Activated CD8-positive, alpha-beta memory T cell treated with anti-CD3 and anti-CD28 coated beads for 1 hour (primary cell): ENCODE measurements around the gene GCAT.

Experiments used
- DNase-seq, 2 donors: peaks; one replicate each; pipeline ENCODE4 v3.0.0-alpha.2; 2020; ENCODE audit warnings: low read depth in 1 of 2; ENCODE audit errors: extremely low read depth in 1 of 2

GCAT gene

DNA sequence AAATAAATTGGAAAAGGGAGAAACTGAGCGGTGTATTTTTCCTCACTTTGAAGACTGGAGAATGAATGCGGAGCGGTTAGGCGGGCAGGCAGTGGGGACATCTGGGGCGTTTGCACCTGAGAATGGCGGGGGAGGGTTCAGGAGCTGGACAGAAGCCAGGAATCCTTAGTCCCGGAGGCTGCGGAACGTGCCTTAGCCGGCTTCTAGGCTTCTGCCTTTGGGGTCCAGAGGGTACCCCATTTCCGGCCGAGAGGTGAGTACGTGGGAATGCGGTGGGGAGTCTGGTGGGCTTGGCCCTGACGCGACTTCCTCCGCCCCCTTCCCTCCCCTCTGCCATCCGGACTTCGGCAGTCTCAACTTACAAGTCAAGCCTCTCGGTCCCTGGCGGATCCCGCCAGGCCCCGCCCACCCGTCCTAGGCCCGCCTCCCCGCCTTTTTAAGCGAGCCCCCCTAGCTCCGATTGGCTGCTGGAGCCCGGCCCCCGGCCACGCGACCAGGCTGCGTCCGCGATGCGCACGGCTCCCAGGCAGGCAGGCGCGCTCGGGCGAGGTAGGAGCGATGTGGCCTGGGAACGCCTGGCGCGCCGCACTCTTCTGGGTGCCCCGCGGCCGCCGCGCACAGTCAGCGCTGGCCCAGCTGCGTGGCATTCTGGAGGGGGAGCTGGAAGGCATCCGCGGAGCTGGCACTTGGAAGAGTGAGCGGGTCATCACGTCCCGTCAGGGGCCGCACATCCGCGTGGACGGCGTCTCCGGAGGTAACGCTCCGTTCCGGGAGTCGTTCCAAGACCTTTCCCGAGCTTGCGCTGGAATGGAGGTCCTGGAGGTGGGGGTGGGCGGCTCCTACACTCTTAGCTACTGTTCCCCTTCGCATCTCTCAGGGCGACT lies at the start of gene GCAT:
TSS of gene GCAT (plus strand) at position 525 of the 884 bp plus-strand sequence. CDS start at position 559, 34 bp downstream.
- DNase-seq, result peak; percentile 59 to 73

DNA sequence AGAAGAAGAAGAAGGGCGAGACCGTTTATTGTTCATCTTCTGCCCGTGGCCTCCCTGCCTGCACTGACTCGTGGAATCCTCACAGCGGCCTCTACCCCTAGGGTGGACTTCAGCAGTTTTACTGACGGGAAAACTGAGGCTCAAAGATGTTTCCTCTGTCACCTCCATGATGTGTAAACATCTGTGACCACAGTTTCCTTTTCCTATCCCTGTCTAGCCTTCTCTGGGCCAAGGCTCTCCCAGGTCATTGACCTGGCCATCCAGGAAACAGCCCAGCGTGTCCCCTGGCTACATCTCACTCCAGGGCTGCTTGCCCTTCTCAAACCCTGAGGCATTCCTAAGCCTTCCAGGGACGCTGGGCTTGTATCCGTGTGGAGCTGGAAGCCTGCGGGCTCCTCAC lies 49.0 kb upstream of the GCAT start:
- no peak for DNase-seq

DNA sequence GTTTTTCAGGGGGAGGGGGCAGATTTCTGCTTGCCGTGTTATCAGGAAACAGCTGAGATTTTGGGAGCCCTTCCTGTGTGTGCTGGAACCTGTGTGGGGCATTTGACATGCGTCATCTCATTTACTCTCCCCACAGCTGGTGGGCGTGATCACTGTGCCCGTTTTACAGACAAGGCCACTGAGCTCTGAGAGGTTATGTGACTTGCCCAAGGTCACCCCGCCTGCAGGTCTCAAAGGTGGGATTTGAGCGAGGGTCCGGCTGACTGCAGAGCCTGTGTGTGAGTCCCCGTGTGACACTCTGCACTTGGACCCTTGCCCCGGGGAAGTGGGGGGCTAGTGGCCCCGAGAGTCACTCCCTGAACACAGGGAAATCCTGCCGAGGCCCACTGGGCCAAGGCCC lies 48.5 kb upstream of the GCAT start:
- DNase-seq, result no peak

DNA sequence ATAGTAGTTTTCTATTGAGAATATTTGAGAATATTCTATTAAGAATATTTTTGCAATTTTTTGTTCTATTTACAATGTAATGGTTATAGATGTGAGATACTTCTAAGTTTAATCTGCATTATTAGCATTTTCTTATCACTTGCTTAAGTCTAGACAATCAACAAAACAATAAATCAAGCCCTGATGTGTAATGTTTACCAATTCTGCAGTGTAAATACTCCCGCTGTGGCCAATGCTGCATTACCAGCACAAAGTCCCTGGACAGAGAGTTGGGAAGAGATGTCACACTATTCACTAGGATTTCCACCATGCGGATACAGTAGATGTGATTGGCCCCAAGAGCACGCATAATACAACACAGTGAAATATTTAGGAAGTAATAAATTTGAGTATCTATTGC lies 47.6 kb upstream of the GCAT start:
- no peak for DNase-seq

DNA sequence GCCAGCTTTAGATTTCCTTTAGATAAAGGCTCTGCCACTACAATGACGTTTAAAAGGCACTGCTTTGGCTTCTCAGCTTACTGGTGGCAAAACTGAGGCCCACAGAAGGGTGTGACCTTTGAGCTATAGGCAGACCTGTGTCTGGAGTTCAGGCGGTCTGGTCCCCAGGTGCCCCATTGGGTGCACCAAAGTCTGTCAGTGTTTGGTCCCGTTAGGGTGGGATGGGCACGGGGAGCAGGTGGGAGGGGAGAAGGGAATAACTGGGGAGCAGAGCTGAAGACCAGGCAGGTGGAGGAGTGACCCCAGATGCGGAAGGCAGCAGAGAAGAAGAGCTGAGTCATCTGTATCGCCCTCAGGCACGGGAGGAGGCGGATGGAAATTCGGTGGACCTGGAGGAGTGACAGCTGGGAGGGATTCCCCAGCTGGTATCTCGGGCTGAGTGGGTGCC lies 45.3 kb upstream of the GCAT start:
- DNase-seq, result no peak

DNA sequence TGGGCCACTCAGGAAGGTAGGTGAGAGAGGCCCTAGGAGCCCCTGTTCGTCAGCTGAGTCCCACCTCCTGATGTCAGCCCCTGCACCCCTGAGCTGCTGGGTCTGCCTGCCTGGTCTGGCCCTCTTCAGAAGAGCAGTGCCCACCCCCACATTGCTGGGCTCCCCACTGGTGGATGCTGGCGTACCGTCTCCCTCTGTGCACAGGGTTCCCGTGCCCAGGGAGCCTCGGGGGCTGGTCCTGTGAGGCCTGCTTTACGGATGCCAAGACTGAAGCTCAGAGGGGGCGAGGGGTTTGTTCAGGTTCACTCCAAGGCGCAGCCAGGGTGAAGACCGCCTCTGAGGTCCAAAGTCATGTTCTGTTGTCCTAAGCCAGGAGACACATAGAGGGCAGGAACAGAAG lies 44.7 kb upstream of the GCAT start:
- DNase-seq, result no peak

DNA sequence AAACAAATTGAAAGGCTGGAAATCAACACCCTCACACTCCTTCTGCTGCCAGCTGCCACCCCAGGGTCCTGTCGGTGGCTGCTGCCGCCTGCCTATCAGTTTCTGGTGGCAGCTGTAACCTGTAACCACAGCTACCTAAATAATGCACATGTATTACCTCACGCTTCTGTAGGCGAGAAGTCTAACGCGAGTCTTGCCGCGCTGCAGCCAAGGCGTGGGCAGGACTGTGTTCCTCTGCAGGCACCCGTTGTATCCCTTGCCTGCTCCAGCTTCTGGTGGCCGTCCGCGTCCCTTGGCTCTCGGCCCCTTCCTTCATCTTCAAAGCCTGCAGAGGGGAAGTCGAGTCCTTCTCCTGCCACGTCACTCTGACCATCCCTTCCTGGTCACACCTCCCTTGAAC lies 44.1 kb upstream of the GCAT start:
- DNase-seq, result no peak

DNA sequence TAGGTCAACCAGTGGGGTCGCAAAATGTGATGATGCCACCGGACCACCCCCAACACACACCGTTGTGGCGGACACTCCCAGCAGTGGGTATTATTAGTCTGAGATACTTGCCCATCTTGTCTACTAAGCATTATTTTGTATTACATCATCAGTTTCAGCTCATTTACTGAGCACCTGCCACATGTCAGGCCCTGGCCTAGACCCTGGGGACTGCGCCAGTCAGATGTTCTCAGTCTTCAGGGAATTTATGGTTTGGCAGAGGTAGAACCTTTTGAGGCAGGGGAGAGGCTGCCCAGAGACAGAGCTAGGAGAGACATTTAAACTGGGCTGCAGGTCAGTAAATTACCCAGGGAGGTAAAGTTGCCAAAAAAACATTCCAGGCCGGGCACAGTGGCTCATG lies 43.1 kb upstream of the GCAT start:
- no peak for DNase-seq

DNA sequence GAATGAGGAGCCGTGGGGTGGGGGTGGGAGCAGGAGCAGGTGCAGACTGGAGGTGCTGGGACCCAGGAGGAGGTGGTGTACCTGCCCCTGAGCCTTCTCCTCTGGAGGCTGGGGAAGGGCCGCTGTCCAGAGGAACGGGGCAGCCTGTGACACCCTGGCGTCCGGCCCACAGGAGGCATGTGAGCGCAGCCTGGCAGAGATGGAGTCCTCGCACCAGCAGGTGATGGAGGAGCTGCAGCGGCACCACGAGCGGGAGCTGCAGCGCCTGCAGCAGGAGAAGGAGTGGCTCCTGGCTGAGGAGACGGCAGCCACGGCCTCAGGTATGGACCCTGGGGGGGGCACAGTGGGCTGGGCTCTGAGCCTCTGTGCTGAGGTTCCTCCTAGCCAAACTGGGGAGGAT lies 42.2 kb upstream of the GCAT start:
- DNase-seq, result no peak

DNA sequence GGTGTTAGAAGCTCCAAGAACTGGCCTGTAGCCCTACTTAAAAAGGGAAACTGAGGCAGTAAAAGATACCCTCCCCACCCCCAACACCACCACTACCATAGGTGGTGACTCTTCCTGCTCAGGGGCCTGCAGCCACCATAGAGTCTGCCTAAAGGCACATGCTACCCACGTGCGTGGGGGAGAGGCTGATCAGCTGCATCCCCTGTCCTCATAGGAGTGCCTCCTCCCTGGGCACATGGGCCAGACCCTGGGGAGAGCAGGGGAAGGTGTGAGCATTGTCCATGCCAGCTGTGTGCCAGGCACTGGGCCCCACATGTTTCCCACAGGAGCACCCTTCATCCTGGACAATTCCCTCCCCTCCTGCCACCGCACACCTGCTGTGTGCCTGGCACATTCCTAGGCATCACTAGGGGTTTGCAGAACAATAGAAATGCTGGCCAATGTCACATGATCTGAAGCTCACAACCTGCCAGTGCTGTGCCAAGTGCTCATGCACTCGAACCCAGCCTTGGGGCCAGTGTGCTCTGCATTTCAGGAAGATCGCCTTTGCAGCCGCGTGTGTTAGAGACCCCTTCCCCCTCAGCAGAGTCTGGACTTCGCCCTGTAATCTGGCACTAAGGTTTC lies 41.7 kb upstream of the GCAT start:
- DNase-seq, result no peak

DNA sequence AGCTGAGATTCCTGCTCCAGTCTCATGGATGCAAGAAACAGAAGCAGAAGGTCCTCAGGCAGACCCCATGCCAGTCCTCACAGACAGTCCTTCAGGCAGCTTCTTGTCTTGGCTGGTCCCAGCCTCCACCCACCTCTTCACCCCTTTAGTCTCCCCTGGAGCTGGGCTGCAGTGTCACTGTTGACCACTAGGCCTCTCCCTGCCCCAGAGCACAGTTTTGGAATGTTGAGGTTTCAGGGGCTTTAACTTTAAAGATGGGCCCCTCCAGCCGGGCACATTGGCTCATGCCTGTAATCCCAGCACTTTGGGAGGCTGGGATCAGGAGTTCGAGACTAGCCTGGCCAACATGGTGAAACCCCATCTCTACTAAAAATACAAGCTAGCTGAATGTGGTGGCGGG lies 39.5 kb upstream of the GCAT start:
- DNase-seq, result no peak

DNA sequence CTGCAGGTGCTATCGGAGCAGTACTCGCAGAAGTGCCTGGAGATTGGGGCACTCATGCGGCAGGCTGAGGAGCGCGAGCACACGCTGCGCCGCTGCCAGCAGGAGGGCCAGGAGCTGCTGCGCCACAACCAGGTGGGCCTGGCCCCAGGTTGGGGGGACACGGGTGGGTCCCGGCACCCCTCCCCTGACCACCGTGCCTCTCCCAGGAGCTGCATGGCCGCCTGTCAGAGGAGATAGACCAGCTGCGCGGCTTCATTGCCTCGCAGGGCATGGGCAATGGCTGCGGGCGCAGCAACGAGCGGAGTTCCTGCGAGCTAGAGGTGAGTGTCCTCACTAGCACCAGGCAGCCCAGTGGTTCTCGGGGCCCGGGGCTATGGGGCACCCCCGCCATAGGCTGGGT lies 38.7 kb upstream of the GCAT start:
- no peak for DNase-seq

DNA sequence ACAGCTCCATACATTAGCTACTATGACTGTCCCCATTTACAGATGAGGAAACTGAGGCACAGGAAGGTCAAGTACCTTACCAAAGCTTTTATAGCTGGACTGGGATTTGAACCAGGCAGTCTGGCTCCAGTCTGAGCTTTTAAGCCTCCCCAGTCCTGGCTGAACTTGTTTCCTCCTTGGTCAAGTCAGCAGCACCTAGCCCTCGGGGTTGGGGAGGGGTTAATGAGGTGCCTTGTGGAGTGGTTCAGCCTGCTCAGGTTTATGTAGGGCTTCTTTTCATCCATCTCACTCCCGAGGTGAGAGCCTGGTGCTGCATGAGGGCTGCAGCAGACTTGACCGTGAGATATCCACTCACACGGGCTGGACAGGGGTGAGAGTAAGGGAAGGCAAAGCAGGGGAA lies 36.7 kb upstream of the GCAT start:
- no peak for DNase-seq

DNA sequence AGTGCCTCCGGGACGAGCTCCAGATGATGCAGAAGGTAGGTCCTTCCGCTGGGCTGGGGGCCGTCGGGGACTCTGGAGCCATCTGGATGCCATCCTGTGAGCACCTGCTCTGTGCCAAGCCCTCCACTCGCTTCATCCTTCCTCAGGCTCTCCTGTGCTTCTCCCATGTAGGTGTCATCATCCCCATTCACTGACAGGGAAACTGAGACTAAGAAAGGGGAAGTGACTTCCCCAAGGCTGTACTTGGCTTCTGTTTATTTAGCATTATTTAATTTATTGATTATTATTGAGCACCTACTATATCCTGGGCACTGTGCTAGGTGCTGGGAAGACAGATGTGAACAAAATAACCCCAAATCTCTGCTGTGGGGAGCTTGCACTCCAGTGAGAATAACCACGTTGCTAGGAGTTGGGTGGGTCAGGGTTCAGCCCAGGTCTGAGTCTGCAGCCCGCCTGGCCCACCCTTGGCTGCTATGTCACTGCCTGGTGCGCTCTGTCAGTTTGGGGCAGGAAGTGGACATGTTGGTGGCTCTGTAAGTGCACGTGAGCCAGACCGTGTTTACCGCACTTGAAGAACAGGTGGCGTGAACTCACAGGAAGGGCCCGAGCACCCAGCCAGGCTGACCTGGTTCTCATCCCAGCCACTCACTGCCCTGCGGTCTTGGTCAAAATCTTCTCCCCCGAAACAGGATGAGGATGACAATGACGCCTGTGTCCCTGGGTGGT lies 35.9 kb upstream of the GCAT start:
- DNase-seq, result no peak

DNA sequence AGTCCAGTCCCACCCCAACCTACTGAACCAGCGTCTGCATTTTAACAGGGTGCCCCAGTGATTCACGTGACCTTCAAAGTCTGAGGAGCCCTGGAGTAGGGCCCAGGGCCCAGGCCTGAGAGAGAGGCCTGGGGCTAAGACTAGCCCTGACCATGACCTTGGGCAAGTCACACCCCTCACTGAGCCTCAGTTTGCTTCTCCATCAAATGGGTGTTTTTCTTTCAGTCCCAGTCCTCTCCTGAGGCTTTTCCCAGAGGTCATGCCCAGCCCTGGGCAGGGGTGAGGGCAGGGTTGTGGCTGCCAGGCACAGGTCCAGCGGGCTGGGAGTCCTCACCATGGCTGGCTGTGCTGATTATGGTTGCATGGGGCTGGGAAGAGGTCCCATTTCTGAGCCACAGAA lies 33.0 kb upstream of the GCAT start:
- no peak for DNase-seq

DNA sequence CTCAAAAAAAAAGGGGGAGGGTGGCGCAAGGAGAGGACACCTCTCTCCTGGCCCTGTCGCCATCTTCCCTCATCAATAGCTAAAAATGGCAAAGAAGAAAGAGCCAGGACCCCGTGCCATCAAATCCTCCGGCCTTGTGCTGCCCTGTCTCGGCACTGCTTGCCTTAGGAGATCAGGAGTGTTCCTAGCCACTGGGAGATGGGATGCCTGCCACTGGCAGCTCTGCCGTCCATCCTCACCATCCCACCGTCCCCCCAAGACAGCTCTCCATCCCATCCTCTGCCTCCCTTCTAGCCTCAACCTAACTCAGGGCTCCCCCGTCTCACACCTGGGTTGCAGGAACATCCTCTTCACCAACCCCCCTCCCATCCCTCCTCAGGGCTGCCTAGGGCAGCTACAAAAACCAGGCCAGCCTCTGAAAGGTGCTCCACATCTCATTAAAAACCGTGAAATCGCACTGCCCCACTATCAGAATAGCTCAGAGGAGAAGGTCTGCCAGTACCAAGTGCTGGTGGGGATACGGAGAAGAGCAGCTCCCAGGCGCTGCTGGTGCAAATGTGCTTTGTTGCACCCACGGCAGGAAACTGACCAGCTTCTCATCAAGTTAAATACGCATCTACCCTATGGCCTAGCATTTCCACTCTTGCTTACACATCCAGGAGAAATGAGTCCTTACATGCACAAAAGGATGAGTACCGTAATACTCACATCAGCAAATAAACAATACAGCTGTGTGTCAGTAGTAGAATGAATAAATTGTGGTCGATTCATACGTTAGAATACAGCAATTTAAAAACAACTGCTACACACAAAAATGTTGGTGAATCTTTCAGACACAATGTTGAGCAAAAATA lies 31.7 kb upstream of the GCAT start:
- DNase-seq, result no peak

DNA sequence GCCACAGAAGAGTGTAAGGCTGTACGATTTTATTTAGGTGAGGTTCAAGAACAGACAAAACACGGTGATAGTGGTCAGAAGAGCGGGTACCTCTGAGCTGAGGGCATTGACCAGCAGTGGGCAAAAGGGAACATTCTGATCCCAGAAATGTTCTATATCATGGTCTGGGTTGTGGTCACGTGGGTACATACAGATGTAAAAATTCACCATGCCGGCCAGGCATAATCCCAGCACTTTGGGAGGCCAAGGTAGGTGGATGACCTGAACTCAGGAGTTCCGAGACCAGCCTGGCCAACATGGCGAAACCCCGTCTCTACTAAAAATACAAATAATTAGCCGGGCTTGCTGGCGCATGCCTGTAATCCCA lies 31.1 kb upstream of the GCAT start:
- no peak for DNase-seq

DNA sequence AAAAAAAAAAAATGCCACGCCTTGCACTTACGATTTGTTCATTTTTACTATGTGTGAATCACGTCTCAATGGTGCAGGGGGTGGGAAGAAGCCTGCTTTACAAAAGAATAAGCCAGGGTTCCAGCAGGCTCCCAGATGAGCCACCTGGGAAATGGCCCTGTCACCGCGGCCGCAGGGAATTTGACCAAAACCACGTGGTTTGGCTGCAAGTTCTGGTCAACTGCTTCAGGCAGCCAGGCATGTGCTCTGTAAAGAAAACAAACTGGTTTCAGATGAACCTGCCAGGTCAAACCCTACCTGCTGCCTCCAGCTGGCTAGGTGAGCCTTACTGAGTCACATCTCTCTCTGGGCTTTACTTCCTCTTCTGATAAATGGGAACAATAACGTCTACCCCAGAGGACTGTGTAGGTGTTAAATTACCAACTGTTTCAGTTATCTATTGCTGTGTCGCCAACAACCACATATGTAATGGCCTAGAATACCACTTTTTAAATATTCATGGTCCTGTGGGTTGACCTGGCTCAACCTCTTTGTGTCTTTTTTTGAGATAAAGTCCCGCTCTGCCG lies 30.5 kb upstream of the GCAT start:
- no peak for DNase-seq

DNA sequence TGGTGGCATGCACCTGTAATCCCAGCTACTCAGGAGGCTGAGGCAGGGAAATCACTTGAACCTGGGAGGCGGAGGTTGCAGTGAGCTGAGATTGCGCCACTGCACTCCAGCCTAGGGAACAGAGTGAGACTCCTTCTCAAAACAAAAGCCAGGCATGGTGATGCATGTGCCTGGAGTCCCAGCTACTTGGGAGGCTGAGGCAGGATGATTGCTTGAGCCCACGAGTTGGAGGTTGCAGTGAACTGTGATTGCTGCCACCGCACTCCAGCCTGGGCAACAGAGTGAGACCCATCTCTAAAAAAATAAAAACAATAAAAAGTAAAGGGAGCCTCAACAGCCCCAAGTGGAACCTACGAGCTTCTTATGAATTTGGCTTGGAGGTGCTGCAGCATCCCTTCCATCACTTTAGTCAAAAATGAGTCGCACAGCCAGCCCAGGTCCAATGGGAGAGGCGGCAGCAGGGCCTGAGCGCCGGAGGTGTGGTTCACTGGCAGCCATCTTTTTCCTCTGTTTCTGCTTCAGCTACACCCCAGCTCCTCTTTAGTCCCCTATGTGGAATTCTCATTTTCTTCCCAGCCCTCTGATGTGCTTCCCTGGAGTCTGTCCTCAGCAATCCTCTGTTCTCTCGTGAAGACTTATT lies 29.2 kb upstream of the GCAT start:
- DNase-seq, result no peak

DNA sequence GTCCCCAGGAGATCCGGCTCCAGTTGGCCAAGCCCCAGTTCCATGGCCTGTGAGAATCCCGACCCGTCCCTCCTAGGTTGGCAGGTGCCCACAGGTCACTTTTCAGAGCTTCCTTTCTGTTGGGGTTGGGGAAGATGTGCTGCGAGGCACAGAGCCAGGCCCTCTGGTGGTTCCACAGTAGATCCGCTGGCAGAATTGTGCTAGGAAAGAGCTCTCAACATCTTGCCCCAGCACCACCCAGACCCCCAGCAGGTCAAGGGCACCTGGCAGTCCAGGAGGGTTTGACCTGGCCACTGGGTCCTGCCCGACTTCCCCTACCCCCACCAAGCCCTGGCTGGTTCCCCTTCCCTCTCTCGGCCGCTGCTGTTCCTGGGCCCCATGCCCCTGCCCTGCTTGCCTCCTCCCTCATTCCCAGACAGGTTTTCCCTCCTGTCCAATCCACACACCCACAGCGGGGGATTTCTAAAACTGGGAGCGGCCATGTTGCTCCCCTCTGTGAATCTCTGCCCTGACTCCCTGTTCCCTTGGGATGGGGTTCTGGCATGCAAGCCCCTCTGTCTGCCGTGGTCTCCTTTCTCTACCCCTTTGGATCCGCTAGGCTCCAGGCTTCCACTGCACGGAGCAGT lies 26.2 kb upstream of the GCAT start:
- no peak for DNase-seq
